Adrenal gland (tissue), 12 donors: Measurements from ENCODE around the gene RAP1GAP2. TPM values are rescaled to one million over a fixed set of nuclear protein-coding genes. Genes with fewer than 3 reads are reported as not detected.

Experiments used
- DNase-seq, 7 donors: peaks; one replicate each; pipeline ENCODE4 v3.0.0-alpha.2; 2019 to 2020
- H3K27ac ChIP-seq, 5 donors: fragments of 200-600 bp; sonication (generic) in 4 of 5; 1 replicate in 3 of 5; 2 replicates in 2 of 5; pipeline versions ENCODE4 v1.5.1 to v1.8.0; 2016 to 2020; ENCODE audit warnings: mild to moderate bottlenecking in 1 of 5
- H3K27me3 ChIP-seq: fragments of 200-600 bp; 2 replicates; pipeline ENCODE4 v1.8.0; 2021
- H3K36me3 ChIP-seq, 2 donors: fragments of 200-600 bp; replicated peaks in 1 of 2; 1 replicate in 1 of 2; 2 replicates in 1 of 2; pipeline versions ENCODE4 v1.5.1 to v1.8.0; 2018 to 2022
- H3K4me1 ChIP-seq, 2 donors: fragments of 200-600 bp; replicated peaks in 1 of 2; 1 replicate in 1 of 2; 2 replicates in 1 of 2; pipeline versions ENCODE4 v1.5.1 to v1.8.0; 2018 to 2021
- H3K4me3 ChIP-seq, 4 donors: fragments of 200-600 bp; sonication (generic) in 3 of 4; one replicate each; pipeline ENCODE4 v1.5.1; 2016 to 2018
- H3K9me3 ChIP-seq, 3 donors: fragments of 200-600 bp; sonication (generic) in 1 of 3; replicated peaks in 1 of 3; 1 replicate in 2 of 3; 2 replicates in 1 of 3; pipeline versions ENCODE4 v1.5.1 to v1.8.0; 2016 to 2021
- CTCF ChIP-seq, 6 experiments: fragments of 450-650 bp in 4 of 6; fragments of 200-600 bp in 2 of 6; sonication (generic) in 1 of 6; IDR thresholded peaks; 1 replicate in 5 of 6; 2 replicates in 1 of 6; pipeline versions ENCODE4 v1.5.1 to v1.8.0; 2016 to 2021; ENCODE audit warnings: antibody characterized with exemption in 6 of 6, mild to moderate bottlenecking in 2 of 6, moderate library complexity in 1 of 6
- POLR2A ChIP-seq, 2 donors: fragments of 450-650 bp; IDR thresholded peaks; one replicate each; pipeline ENCODE4 v1.6.1; 2017; ENCODE audit warnings: antibody characterized with exemption in 2 of 2, mild to moderate bottlenecking in 2 of 2, moderate library complexity in 1 of 2
- WGBS, 4 donors: extraction: QIAGEN DNeasy Blood & Tissue Kit in 2 of 4; methylation state at CpG; one replicate each; pipeline versions ENCODE4 v1.1.5 to v1.1.7; 2013 to 2017; 5-methylcytosine and 5-hydroxymethylcytosine counted together
- intact Hi-C, 2 donors: fragments of 100-400 bp; cut with DNase I; formaldehyde crosslinking; loops; one replicate each; pipeline versions ENCODE4 v1.14.1 to v1.15.0; 2022 to 2023
- polyA plus RNA-seq, 3 donors: library from polyadenylated mRNA; stranded (reverse); fragments of 200-250 nt in 2 of 3; fragments of 350-450 nt in 1 of 3; fragmentation: Illumina TruSeq in 1 of 3; extraction: RNeasy Lipid Tissue Mini Kit (QIAGEN cat#74804) in 1 of 3; gene quantifications; one replicate each; pipeline ENCODE4 v1.2.3, GENCODE V29; 2013 to 2014
- total RNA-seq, 9 donors: library from RNA; depleted of rRNA in 4 of 9; stranded (reverse); fragments of >200 nt in 4 of 9; fragments of 120-200 nt in 1 of 9; fragmentation: NEBNext Ultra II Directional in 1 of 9; extraction: Animal tissue kit (Norgen Biotek cat#: 25700) in 1 of 9; gene quantifications; one replicate each; pipeline versions ENCODE4 v1.1.0 to v1.2.4, GENCODE V29; 2013 to 2023
- donor health status: healthy with polysubstance abuse.
- donor health status: Bipolar disorder and iron deficiency.
- donor health status: DM: yes; HTN: yes; CAD: no.
- donor health status: DM: no; HTN: no; CAD: no.
- donor health status: DM: no; HTN: no; CAD: no.
- donor health status: DM: yes; HTN: yes; CAD: no.

Gene RAP1GAP2
- total and polyA plus RNA-seq, 12 donors, result 4.2 to 20.4 (median 6.9) TPM

DNA sequence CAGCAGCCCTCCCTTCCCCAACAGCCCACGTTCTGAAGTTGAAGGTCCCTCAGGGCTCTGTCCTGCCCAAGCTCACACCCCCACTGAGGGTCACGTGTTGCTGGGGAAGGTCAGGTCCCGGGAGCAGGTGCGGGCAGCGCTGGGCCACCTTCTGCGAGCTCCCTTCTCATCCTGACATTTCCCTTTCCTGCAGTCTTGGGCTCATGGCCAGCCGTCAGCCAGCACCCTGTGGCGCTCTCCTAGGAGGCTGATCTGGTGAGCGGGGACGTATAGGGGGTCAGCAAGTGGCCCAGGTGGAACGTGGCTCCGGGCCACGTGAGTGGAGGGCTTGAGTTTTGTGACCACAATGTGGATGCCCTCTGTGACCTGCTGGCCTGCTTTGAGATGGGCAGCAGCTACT is 73.4 kb downstream of the RAP1GAP2 start:
- intact Hi-C loops, result no loop called here
- no peaks in the 10 kb centered on the region for H3K9me3 ChIP-seq
- H3K4me1 ChIP-seq, result no peaks in the 10 kb centered on the region
- H3K4me3 ChIP-seq, result no peak overlapping the region
- no peaks in the 10 kb centered on the region for H3K27me3 ChIP-seq
- TF ChIP-seq POLR2A (IDR thresholded peaks at IDR 0.05) (no peak), CTCF (IDR thresholded peaks at IDR 0.05) (no peak)
- H3K36me3 ChIP-seq, result no peaks in the 10 kb centered on the region
- DNase-seq, result no peak
- WGBS, 4 donors, result 74 to 100% (median 78%) methylated on average over 1 to 13 of the region's 13 CpGs
- H3K27ac ChIP-seq, result no peak overlapping the region

DNA sequence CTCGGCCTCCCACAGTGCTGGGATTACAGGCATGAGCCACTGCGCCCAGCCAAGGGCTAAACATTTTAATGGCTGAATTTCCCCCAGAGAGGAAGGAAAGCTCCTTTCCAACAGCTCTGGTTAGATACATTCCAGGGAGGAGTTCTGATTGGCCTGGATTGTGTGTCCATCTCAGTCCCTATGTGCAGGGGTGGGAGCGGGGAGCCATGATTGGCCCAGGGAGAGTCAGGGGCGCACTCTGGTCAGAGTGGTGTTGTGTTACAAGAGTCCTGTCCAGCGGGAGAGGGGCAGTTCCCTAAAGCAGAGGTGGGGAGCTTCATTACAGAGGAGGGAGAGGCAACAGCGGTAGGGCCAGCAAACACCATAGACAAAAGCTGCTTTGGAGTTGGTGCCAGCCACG is 75.0 kb downstream of the RAP1GAP2 start:
- DNase-seq, result no peak
- Histone ChIP-seq H3K4me3 (no peak overlapping the region), H3K27ac (no peak overlapping the region), H3K4me1 (no peaks in the 10 kb centered on the region), H3K9me3 (no peaks in the 10 kb centered on the region), H3K27me3 (no peaks in the 10 kb centered on the region), H3K36me3 (no peaks in the 10 kb centered on the region)
- TF ChIP-seq CTCF (IDR thresholded peaks at IDR 0.05) (no peak), POLR2A (IDR thresholded peaks at IDR 0.05) (no peak)
- intact Hi-C loops, result no loop called here
- 68 to 77% (median 74%) methylated on average over 6 to 7 of the region's 7 CpGs for WGBS, 4 donors

DNA sequence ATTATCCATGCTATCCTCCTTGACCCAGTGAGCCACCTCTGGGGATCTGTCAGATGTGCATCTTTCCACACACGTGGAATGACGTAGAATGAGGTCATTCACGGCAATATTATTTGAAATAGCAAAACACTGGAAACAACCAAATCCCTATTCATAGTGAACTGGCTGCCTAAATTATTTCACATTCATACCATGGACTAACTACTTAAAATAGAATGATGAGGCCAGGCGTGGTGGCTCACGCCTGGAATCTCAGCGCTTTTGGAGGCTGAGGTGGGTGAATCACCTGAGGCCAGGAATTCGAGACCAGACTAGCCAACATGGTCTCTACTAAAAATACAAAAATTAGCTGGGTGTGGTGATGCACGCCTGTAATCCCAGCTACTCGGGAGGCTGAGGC is 75.5 kb downstream of the RAP1GAP2 start:
- no peaks in the 10 kb centered on the region for H3K9me3 ChIP-seq
- H3K36me3 ChIP-seq, result no peaks in the 10 kb centered on the region
- no peaks in the 10 kb centered on the region for H3K4me1 ChIP-seq
- intact Hi-C loops, result no loop called here
- H3K27me3 ChIP-seq, result no peaks in the 10 kb centered on the region
- H3K27ac ChIP-seq, result no peak overlapping the region
- no peak for TF ChIP-seq POLR2A (IDR thresholded peaks at IDR 0.05)
- no peak for TF ChIP-seq CTCF (IDR thresholded peaks at IDR 0.05)
- H3K4me3 ChIP-seq, result no peak overlapping the region
- 81 to 89% (median 88%) methylated on average over 9 of the region's 9 CpGs for WGBS, 4 donors
- no peak for DNase-seq

- no peak for TF ChIP-seq POLR2A (IDR thresholded peaks at IDR 0.05)
- DNase-seq, result no peak
- intact Hi-C loops, result no loop called here
- no peaks in the 10 kb centered on the region for H3K4me1 ChIP-seq
- H3K27ac ChIP-seq, result no peak overlapping the region
- H3K9me3 ChIP-seq, result no peaks in the 10 kb centered on the region
- H3K36me3 ChIP-seq, result no peaks in the 10 kb centered on the region
- no peak overlapping the region for H3K4me3 ChIP-seq
- WGBS, 4 donors, result 63 to 74% (median 73%) methylated on average over 8 of the region's 8 CpGs
- H3K27me3 ChIP-seq, result no peaks in the 10 kb centered on the region
These were observed 76.0 kb downstream of the RAP1GAP2 start for GRCh38 chr17:2872282-2872681.

DNA sequence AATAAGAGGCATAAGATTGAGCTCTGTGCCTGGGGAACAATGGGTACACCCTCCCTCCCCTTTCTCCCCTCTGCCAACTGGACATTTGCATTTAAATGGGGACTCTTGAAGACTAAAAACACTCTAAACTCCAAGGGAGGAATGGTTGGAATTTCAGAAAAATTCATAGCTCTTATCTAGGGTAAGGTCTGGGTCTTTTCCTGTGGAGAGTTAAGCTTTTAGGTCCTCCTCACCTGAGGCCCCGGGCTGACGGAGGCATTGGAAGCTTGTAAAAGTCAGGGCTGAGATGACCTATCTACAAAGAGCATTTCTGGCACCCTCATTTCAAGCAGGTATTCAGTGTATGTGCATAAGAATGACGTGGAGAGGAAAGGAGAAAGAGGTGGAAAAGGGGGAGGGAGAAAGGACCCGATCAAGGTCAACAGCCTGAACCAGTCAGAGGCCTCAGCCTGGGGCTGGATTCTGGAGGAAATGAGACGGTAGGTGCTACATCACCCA is 78.0 kb downstream of the RAP1GAP2 start:
- no peak overlapping the region for H3K27ac ChIP-seq
- H3K4me3 ChIP-seq, result no peak overlapping the region
- TF ChIP-seq CTCF (IDR thresholded peaks at IDR 0.05) (no peak), POLR2A (IDR thresholded peaks at IDR 0.05) (no peak)
- DNase-seq, result no peak
- H3K4me1 ChIP-seq, result no peaks in the 10 kb centered on the region
- H3K9me3 ChIP-seq, result no peaks in the 10 kb centered on the region
- WGBS, 4 donors, result 31 to 45% (median 37%) methylated on average over 5 of the region's 5 CpGs
- intact Hi-C loops, result no loop called here
- no peaks in the 10 kb centered on the region for H3K27me3 ChIP-seq
- H3K36me3 ChIP-seq, result no peaks in the 10 kb centered on the region
